GM18868 (cell line): ENCODE results near the gene GRID2.

Experiments used
- ATAC-seq: cut with Tn5 transposase; IDR thresholded peaks from one replicate; pipeline ENCODE4 v1.9.1; 2021; ENCODE audit warnings: mild to moderate bottlenecking, moderate library complexity; ENCODE audit not compliant: unreplicated experiment

Gene GRID2

GRCh38 chr4:93772858-93773257 lies 1469.1 kb downstream of the GRID2 start:
- ATAC-seq = no peak

GRCh38 chr4:93775551-93775950 lies 1471.8 kb downstream of the GRID2 start:
- no peak for ATAC-seq

- ATAC-seq = no peak
Measured at GRCh38 chr4:93776386-93777080, 1472.8 kb downstream of the GRID2 start.

- no peak for ATAC-seq
Measured at GRCh38 chr4:93777081-93777460, 1473.3 kb downstream of the GRID2 start.

- ATAC-seq = no peak
Measured at GRCh38 chr4:93779228-93779627, 1475.5 kb downstream of the GRID2 start.

GRCh38 chr4:93780080-93780479 lies 1476.3 kb downstream of the GRID2 start:
- ATAC-seq = no peak

- ATAC-seq = no peak
Measured at GRCh38 chr4:93781198-93781597, 1477.4 kb downstream of the GRID2 start.

GRCh38 chr4:93786149-93786548 lies 1482.4 kb downstream of the GRID2 start:
- no peak for ATAC-seq

GRCh38 chr4:93788712-93789111 lies 1484.9 kb downstream of the GRID2 start:
- ATAC-seq = peak; percentile 55

GRCh38 chr4:93791570-93792195 lies 1487.9 kb downstream of the GRID2 start:
- ATAC-seq = peak; percentile 87

GRCh38 chr4:93802045-93802444 lies 1498.3 kb downstream of the GRID2 start:
- ATAC-seq = no peak

GRCh38 chr4:93809773-93810172 lies 1506.0 kb downstream of the GRID2 start:
- ATAC-seq = no peak

- no peak for ATAC-seq
Measured at GRCh38 chr4:93810340-93810992, 1506.7 kb downstream of the GRID2 start.

GRCh38 chr4:93813092-93813491 lies 1509.3 kb downstream of the GRID2 start:
- no peak for ATAC-seq

- ATAC-seq = no peak
Measured at GRCh38 chr4:93814141-93814540, 1510.4 kb downstream of the GRID2 start.

GRCh38 chr4:93814722-93815121 lies 1511.0 kb downstream of the GRID2 start:
- ATAC-seq = peak; percentile 63
